Measurements from ENCODE around the gene KATNAL2.

DNA sequence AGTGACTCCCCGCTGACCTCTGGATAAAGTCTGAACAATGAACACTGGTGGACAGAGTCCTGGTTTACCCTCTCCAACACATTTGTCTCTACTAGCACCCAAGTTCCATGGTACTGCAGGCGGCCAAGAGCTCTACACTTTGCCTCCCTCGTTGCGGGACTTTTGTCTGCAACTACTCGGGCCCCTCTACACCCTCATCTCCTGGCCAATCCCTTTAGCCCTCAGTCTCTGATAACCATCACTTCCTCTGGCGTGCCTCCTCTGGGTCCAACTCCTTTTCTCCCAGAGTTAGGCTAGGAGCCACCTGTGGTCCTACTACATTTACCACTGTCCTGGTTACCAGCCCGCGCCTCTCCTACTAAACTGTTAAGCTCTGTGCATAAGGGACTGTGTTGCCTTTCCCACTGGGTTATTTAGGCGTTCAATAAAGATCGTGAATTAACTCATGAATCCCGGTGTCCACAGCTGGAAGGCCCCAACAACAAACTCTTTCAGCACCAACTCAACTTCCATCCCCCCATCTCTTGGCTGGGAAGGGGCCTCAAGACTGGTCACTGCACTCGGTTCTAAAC, 232.1 kb downstream of the KATNAL2 start:
- TF ChIP-seq EZH2 (IDR thresholded peaks at IDR 0.05) (no peak), POLR2AphosphoS5 (IDR thresholded peaks at IDR 0.05; ENCODE audit: borderline replicate concordance, low read depth, low read length) (no peak)
